Measurements from ENCODE around the gene ATP5MC2. TPM values are rescaled to one million over a fixed set of nuclear protein-coding genes. Genes with fewer than 3 reads are reported as not detected.

The ATP5MC2 gene
- polyA plus RNA-seq, 2 of the 4 experiments (the other 2 are of a cell fraction): 402 to 540 TPM

- TF ChIP-seq ZFP36 (IDR thresholded peaks at IDR 0.05; ENCODE audit: borderline replicate concordance, partially characterized antibody) (no peak), ZC3H11A (IDR thresholded peaks at IDR 0.05) (no peak), JUNB (IDR thresholded peaks at IDR 0.05) (no peak), CHD4 (IDR thresholded peaks at IDR 0.05; ENCODE audit: borderline replicate concordance) (no peak), PHF8 (IDR thresholded peaks at IDR 0.05; ENCODE audit: borderline replicate concordance, low read depth) (no peak), NPAS2 (CRISPR knock-in tag; IDR thresholded peaks at IDR 0.05; ENCODE audit: borderline replicate concordance) (no peak), USF2 (IDR thresholded peaks at IDR 0.05) (no peak), ZNF302 (CRISPR knock-in tag; IDR thresholded peaks at IDR 0.05) (no peak), SMC3 (IDR thresholded peaks at IDR 0.05) (no peak), MAFK (IDR thresholded peaks at IDR 0.05; ENCODE audit: partially characterized antibody) (no peak), RARB (CRISPR knock-in tag; IDR thresholded peaks at IDR 0.05) (no peak), RFX5 (IDR thresholded peaks at IDR 0.05) (no peak), CHD2 (IDR thresholded peaks at IDR 0.05; ENCODE audit: low read length, partially characterized antibody) (no peak), EHF (CRISPR knock-in tag; IDR thresholded peaks at IDR 0.05) (no peak), RAD21 (conservative IDR thresholded peaks at IDR 0.05 in 1 of 2, IDR thresholded peaks at IDR 0.05 in 1 of 2) (no peak)
- TF ChIP-seq, protein P1, sequence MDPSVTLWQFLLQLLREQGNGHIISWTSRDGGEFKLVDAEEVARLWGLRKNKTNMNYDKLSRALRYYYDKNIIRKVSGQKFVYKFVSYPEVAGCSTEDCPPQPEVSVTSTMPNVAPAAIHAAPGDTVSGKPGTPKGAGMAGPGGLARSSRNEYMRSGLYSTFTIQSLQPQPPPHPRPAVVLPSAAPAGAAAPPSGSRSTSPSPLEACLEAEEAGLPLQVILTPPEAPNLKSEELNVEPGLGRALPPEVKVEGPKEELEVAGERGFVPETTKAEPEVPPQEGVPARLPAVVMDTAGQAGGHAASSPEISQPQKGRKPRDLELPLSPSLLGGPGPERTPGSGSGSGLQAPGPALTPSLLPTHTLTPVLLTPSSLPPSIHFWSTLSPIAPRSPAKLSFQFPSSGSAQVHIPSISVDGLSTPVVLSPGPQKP (IDR thresholded peaks at IDR 0.05; ENCODE audit: low read depth, low read length): no peak
- TF ChIP-seq, protein P2, sequence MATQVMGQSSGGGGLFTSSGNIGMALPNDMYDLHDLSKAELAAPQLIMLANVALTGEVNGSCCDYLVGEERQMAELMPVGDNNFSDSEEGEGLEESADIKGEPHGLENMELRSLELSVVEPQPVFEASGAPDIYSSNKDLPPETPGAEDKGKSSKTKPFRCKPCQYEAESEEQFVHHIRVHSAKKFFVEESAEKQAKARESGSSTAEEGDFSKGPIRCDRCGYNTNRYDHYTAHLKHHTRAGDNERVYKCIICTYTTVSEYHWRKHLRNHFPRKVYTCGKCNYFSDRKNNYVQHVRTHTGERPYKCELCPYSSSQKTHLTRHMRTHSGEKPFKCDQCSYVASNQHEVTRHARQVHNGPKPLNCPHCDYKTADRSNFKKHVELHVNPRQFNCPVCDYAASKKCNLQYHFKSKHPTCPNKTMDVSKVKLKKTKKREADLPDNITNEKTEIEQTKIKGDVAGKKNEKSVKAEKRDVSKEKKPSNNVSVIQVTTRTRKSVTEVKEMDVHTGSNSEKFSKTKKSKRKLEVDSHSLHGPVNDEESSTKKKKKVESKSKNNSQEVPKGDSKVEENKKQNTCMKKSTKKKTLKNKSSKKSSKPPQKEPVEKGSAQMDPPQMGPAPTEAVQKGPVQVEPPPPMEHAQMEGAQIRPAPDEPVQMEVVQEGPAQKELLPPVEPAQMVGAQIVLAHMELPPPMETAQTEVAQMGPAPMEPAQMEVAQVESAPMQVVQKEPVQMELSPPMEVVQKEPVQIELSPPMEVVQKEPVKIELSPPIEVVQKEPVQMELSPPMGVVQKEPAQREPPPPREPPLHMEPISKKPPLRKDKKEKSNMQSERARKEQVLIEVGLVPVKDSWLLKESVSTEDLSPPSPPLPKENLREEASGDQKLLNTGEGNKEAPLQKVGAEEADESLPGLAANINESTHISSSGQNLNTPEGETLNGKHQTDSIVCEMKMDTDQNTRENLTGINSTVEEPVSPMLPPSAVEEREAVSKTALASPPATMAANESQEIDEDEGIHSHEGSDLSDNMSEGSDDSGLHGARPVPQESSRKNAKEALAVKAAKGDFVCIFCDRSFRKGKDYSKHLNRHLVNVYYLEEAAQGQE (IDR thresholded peaks at IDR 0.05): no peak
These were observed 30.2 kb upstream of the ATP5MC2 start for GRCh38 chr12:53706080-53706479.

GRCh38 chr12:53703756-53704155 lies 27.9 kb upstream of the ATP5MC2 start:
- TF ChIP-seq NR3C1 (IDR thresholded peaks at IDR 0.05) (no peak), E2F6 (IDR thresholded peaks at IDR 0.05; ENCODE audit: borderline replicate concordance, low read depth) (no peak), FOSL2 (IDR thresholded peaks at IDR 0.05) (no peak), FOSL2 (CRISPR knock-in tag; IDR thresholded peaks at IDR 0.05) (no peak), SREBF2 (IDR thresholded peaks at IDR 0.05) (no peak), JUNB (IDR thresholded peaks at IDR 0.05) (no peak), NFE2L2 (conservative IDR thresholded peaks at IDR 0.05; ENCODE audit: low read length) (no peak), MAFK (IDR thresholded peaks at IDR 0.05; ENCODE audit: partially characterized antibody) (no peak), EP300 (IDR thresholded peaks at IDR 0.05) (no peak)
- ChIA-PET POLR2A (no interaction called here), CTCF (interaction anchor here (1.0 to 15.9 kb wide), 6 partner anchors 12 to 63 kb away, joined by 3 to 833 read pairs (median 26); partner anchors contain the start of gene CALCOCO1)
- no peak for FAIRE-seq
- Histone ChIP-seq H3K27ac (no peak overlapping the region), H3K4me2 (no peak overlapping the region), H3K4me1 (no peaks in the 10 kb centered on the region), H3K9me3 (no peaks in the 10 kb centered on the region), H3K4me3 (no peak overlapping the region)
- 45% methylated on average over 4 of the region's 4 CpGs for WGBS (ENCODE audit: missing lambda C conversion rate)
- no peak for ATAC-seq
- no peak for DNase-seq (ENCODE audit: low read depth in 1 of 2, low spot score in 1 of 2)

More at GRCh38 chr12:53706080-53706479, 30.2 kb upstream of the ATP5MC2 start:
- Histone ChIP-seq H3K4me1 (no peaks in the 10 kb centered on the region), H3K4me3 (no peak overlapping the region), H3K27ac (no peak overlapping the region), H3K9me3 (no peaks in the 10 kb centered on the region), H3K4me2 (no peak overlapping the region)
- ATAC-seq (no peak), FAIRE-seq (no peak), DNase-seq (ENCODE audit: low read depth in 1 of 2, low spot score in 1 of 2) (no peak)
- ChIA-PET CTCF (interaction anchor here (0.6 to 15.9 kb wide), 4 partner anchors 30 to 194 kb away, joined by 3 to 833 read pairs (median 3); partner anchors contain the start of gene CALCOCO1), POLR2A (no interaction called here)
- 23% methylated on average over 1 of the region's 1 CpG for WGBS (ENCODE audit: missing lambda C conversion rate)

Data from A549 (cell line).